SK-N-SH (cell line): ENCODE results near the gene PRKCB. TPM values are rescaled to one million over a fixed set of nuclear protein-coding genes. Genes with fewer than 3 reads are reported as not detected.

ENCODE experiments used
- CTCF ChIA-PET: fragments of 300-600, 350-600 bp; formaldehyde crosslinking; extraction: SDS; loops from one replicate; lab custom pipeline; 2021; lab: Yijun Ruan, JAX
- POLR2A ChIA-PET: fragments of 350-600 bp; sonication (Branson Sonifier 250); formaldehyde crosslinking; extraction: SDS; loops from one replicate; lab custom pipeline; 2020; ENCODE audit warnings: antibody characterized with exemption, inconsistent platforms; lab: Yijun Ruan, JAX
- DNase-seq: peaks from one replicate; pipeline ENCODE4 v3.0.0; 2012
- H2AFZ ChIP-seq: fragments of 200-600 bp; sonication (generic); 2 replicates; pipeline ENCODE4 v1.8.1; 2016; ENCODE audit warnings: antibody characterized with exemption, mild to moderate bottlenecking, low read depth
- H3F3A ChIP-seq: fragments of 200-600 bp; sonication (generic); replicated peaks from 2 replicates; pipeline ENCODE3; 2016; ENCODE audit warnings: antibody characterized with exemption, mild to moderate bottlenecking; ENCODE audit not compliant: insufficient read depth
- H3K27ac ChIP-seq, 2 experiments: fragments of 200-500 bp in 1 of 2; fragments of 200-600 bp in 1 of 2; sonication (Bioruptor generic) in 1 of 2; sonication (generic), shearing (Covaris generic) in 1 of 2; 2 replicates each; pipeline versions ENCODE4 v1.5.1 to v1.6.1; 2014 to 2016; ENCODE audit warnings: low read depth in 2 of 2, inconsistent platforms in 1 of 2, low read length in 1 of 2, mild to moderate bottlenecking in 1 of 2, mixed read lengths in 1 of 2
- H3K27me3 ChIP-seq: fragments of 200-600 bp; sonication (generic), shearing (Covaris generic); 2 replicates; pipeline ENCODE4 v1.6.1; 2016; ENCODE audit warnings: mixed run types; ENCODE audit not compliant: insufficient read depth
- H3K36me3 ChIP-seq, 2 experiments: fragments of 200-500 bp in 1 of 2; fragments of 200-600 bp in 1 of 2; sonication (Bioruptor generic) in 1 of 2; sonication (generic) in 1 of 2; replicated peaks in 1 of 2; 2 replicates each; pipeline versions ENCODE3 to v1.5.1; 2014 to 2016; ENCODE audit warnings: low read length in 1 of 2, mild to moderate bottlenecking in 1 of 2; ENCODE audit not compliant: insufficient read depth in 2 of 2, control insufficient read depth in 1 of 2
- H3K4me1 ChIP-seq, 2 experiments: fragments of 200-500 bp in 1 of 2; fragments of 200-600 bp in 1 of 2; sonication (Bioruptor generic) in 1 of 2; sonication (generic), shearing (Covaris generic) in 1 of 2; 2 replicates each; pipeline versions ENCODE4 v1.5.1 to v1.6.1; 2014 to 2016; ENCODE audit warnings: low read depth in 1 of 2, low read length in 1 of 2, mixed run types in 1 of 2; ENCODE audit not compliant: insufficient read depth in 2 of 2, control insufficient read depth in 1 of 2
- H3K4me2 ChIP-seq: fragments of 200-600 bp; sonication (generic), shearing (Covaris generic); 2 replicates; pipeline ENCODE4 v1.6.1; 2017; ENCODE audit warnings: mixed run types
- H3K4me3 ChIP-seq, 2 experiments: fragments of 200-500 bp in 1 of 2; fragments of 200-600 bp in 1 of 2; sonication (Bioruptor generic) in 1 of 2; sonication (generic), shearing (Covaris generic) in 1 of 2; 2 replicates each; pipeline versions ENCODE4 v1.5.1 to v1.8.1; 2014 to 2016; ENCODE audit warnings: low read depth in 2 of 2, inconsistent platforms in 1 of 2, low read length in 1 of 2, mild to moderate bottlenecking in 1 of 2, mixed read lengths in 1 of 2, moderate library complexity in 1 of 2
- H3K79me2 ChIP-seq: fragments of 200-600 bp; sonication (generic); 2 replicates; pipeline ENCODE4 v1.8.1; 2017; ENCODE audit warnings: mild to moderate bottlenecking; ENCODE audit not compliant: insufficient read depth
- H3K9ac ChIP-seq: fragments of 200-600 bp; sonication (generic); 2 replicates; pipeline ENCODE4 v1.6.1; 2017; ENCODE audit warnings: mixed run types
- H3K9me2 ChIP-seq: fragments of 200-600 bp; sonication (generic); 2 replicates; pipeline ENCODE4 v1.6.1; 2017; ENCODE audit warnings: mixed run types
- H3K9me3 ChIP-seq: fragments of 200-600 bp; sonication (generic); 2 replicates; pipeline ENCODE4 v1.6.1; 2017; ENCODE audit warnings: mixed run types, mild to moderate bottlenecking, moderate library complexity
- H4K20me1 ChIP-seq: fragments of 200-600 bp; sonication (generic); 2 replicates; pipeline ENCODE4 v1.6.1; 2017; ENCODE audit warnings: mild to moderate bottlenecking, mixed run types; ENCODE audit not compliant: insufficient read depth
- CTCF ChIP-seq: fragments of 200-600 bp; sonication (generic); IDR thresholded peaks from 2 replicates; pipeline ENCODE4 v1.6.1; 2017; ENCODE audit warnings: antibody characterized with exemption, mild to moderate bottlenecking, moderate library complexity
- EZH2phosphoT487 ChIP-seq: fragments of 200-600 bp; sonication (generic); IDR thresholded peaks from 2 replicates; pipeline ENCODE4 v1.6.1; 2017; ENCODE audit warnings: low read depth, mixed run types, mild to moderate bottlenecking, antibody characterized with exemption, moderate library complexity, borderline replicate concordance
- FOXM1 ChIP-seq: IDR thresholded peaks from 2 replicates; pipeline ENCODE4 v1.4.0; 2012; ENCODE audit warnings: low read depth, mild to moderate bottlenecking
- IRF3 ChIP-seq: fragments of 150-350 bp; IDR thresholded peaks from 2 replicates; pipeline ENCODE4 v1.6.1; 2016; ENCODE audit warnings: mild to moderate bottlenecking, low read depth, low read length
- NFIC ChIP-seq: IDR thresholded peaks from 2 replicates; pipeline ENCODE4 v1.4.0; 2012; ENCODE audit warnings: borderline replicate concordance
- NRF1 ChIP-seq: IDR thresholded peaks from 2 replicates; pipeline ENCODE4 v1.6.1; 2012; ENCODE audit warnings: low read depth, mild to moderate bottlenecking, low read length
- RCOR1 ChIP-seq: fragments of 150-350 bp; IDR thresholded peaks from 2 replicates; pipeline ENCODE4 v1.6.1; 2017; ENCODE audit warnings: antibody characterized with exemption, low read length
- TCF12 ChIP-seq: IDR thresholded peaks from 2 replicates; pipeline ENCODE4 v1.4.0; 2012
- USF2 ChIP-seq: fragments of 150-350 bp; IDR thresholded peaks from 2 replicates; pipeline ENCODE4 v1.6.1; 2017; ENCODE audit warnings: antibody characterized with exemption, low read length, low read depth, borderline replicate concordance
- ZBTB33 ChIP-seq: IDR thresholded peaks from 2 replicates; pipeline ENCODE4 v1.4.0; 2012; ENCODE audit warnings: low read depth, borderline replicate concordance
- WGBS: methylation state at CpG from one replicate; pipeline ENCODE4 v1.1.6; 2017; ENCODE audit warnings: low lambda C conversion rate; 5-methylcytosine and 5-hydroxymethylcytosine counted together
- polyA plus RNA-seq, 3 experiments: library from polyadenylated mRNA; depleted of rRNA; stranded (reverse); fragments of >200 nt; gene quantifications; 2 replicates each; pipeline ENCODE4 v1.2.3, GENCODE V29; 2012

Gene PRKCB
- polyA plus RNA-seq, 1 of the 3 experiments (the other 2 are of a cell fraction): 0.12 TPM

- Histone ChIP-seq H3K9me3 (no peaks in the 10 kb centered on the region), H3K4me3 (no peak overlapping the region), H3F3A (no peaks in the 10 kb centered on the region), H3K4me1 (no peaks in the 10 kb centered on the region), H4K20me1 (no peaks in the 10 kb centered on the region), H3K79me2 (no peaks in the 10 kb centered on the region), H2AFZ (no peak overlapping the region), H3K36me3 (no peaks in the 10 kb centered on the region)
- no peak for DNase-seq
- ChIA-PET CTCF (interaction anchor here (0.8 to 1.6 kb wide), 3 partner anchors 31 to 177 kb away, joined by 3 to 6 read pairs (median 3); no protein-coding TSS in a partner anchor), POLR2A (no interaction called here)
- 46% methylated on average over 2 of the region's 2 CpGs for WGBS
- TF ChIP-seq NRF1 (no peak), NFIC (no peak), EZH2phosphoT487 (no peak), CTCF (no peak)
- TF ChIP-seq, all 33 proteins: peak for 0
- Histone ChIP-seq H3K27me3 (peaks cover 31% of the 10 kb centered on the region), H3K4me2 (no peak overlapping the region), H3K27ac (no peak overlapping the region), H3K9ac (no peak overlapping the region), H3K9me2 (no peaks in the 10 kb centered on the region)
Measured at GRCh38 chr16:23833504-23833903, 2.3 kb upstream of the PRKCB start.

- no peak for TF ChIP-seq IRF3
- TF ChIP-seq NRF1: no peak
- TF ChIP-seq ZBTB33: no peak
- TF ChIP-seq USF2: no peak
- no peak for TF ChIP-seq RCOR1
- TF ChIP-seq TCF12: no peak
- no peak for TF ChIP-seq FOXM1
- no peaks in the 10 kb centered on the region for H3K4me1 ChIP-seq
- no peaks in the 10 kb centered on the region for H4K20me1 ChIP-seq
- no peak overlapping the region for H2AFZ ChIP-seq
- no peaks in the 10 kb centered on the region for H3K36me3 ChIP-seq
- POLR2A ChIA-PET: no interaction called here
- no peaks in the 10 kb centered on the region for H3K9me2 ChIP-seq
- H3K27me3 ChIP-seq: peaks cover 31% of the 10 kb centered on the region
- no peak overlapping the region for H3K9ac ChIP-seq
- no peak overlapping the region for H3K4me3 ChIP-seq
- H3K27ac ChIP-seq: no peak overlapping the region
- H3K9me3 ChIP-seq: no peaks in the 10 kb centered on the region
- CTCF ChIA-PET: interaction anchor here (0.8 to 1.6 kb wide), 3 partner anchors 32 to 176 kb away, joined by 3 to 6 read pairs (median 3); no protein-coding TSS in a partner anchor
- WGBS: 53% methylated on average over 4 of the region's 7 CpGs
- no peak for DNase-seq
- no peaks in the 10 kb centered on the region for H3K79me2 ChIP-seq
- no peaks in the 10 kb centered on the region for H3F3A ChIP-seq
- no peak overlapping the region for H3K4me2 ChIP-seq
Measured at GRCh38 chr16:23833960-23834685, 1.7 kb upstream of the PRKCB start.
